Chondrocyte (in vitro differentiated cells): ENCODE measurements around the gene ENOX2. TPM values are rescaled to one million over a fixed set of nuclear protein-coding genes. Genes with fewer than 3 reads are reported as not detected.

Experiments used
- DNase-seq: peaks from one replicate; pipeline ENCODE4 v3.0.0; 2021; ENCODE audit warnings: mixed read lengths, low spot score
- H3K27ac Mint-ChIP-seq: one replicate; pipeline ENCODE4 v1.8.0; 2021; ENCODE audit warnings: mild to moderate bottlenecking, moderate library complexity, mixed read lengths; ENCODE audit not compliant: unreplicated experiment
- H3K27me3 Mint-ChIP-seq: 2 replicates; pipeline ENCODE4 v1.8.0; 2021; ENCODE audit warnings: low read depth, mixed read lengths
- H3K36me3 Mint-ChIP-seq: 2 replicates; pipeline ENCODE4 v1.8.0; 2021; ENCODE audit warnings: low read depth, mixed read lengths
- H3K4me1 Mint-ChIP-seq: 2 replicates; pipeline ENCODE4 v1.8.0; 2021; ENCODE audit warnings: low read depth, mild to moderate bottlenecking, mixed read lengths
- H3K4me3 Mint-ChIP-seq: one replicate; pipeline ENCODE4 v1.8.0; 2021; ENCODE audit warnings: mild to moderate bottlenecking, moderate library complexity, mixed read lengths; ENCODE audit not compliant: unreplicated experiment
- H3K9me3 Mint-ChIP-seq: 2 replicates; pipeline ENCODE4 v1.8.0; 2021; ENCODE audit warnings: low read depth, mixed read lengths
- total RNA-seq: library from RNA; stranded (reverse); gene quantifications from 3 replicates; pipeline ENCODE4 v1.2.1, GENCODE V29; 2021
- TF ChIP-seq, protein P1 (sequence below): fragments of 200-600 bp; sonication (generic); IDR thresholded peaks from 2 replicates; pipeline ENCODE4 v1.5.0; 2021; ENCODE audit warnings: antibody characterized with exemption, mild to moderate bottlenecking, moderate library complexity

The ENOX2 gene
- total RNA-seq, 1 donor from 2014 or later = 13.7 TPM

DNA sequence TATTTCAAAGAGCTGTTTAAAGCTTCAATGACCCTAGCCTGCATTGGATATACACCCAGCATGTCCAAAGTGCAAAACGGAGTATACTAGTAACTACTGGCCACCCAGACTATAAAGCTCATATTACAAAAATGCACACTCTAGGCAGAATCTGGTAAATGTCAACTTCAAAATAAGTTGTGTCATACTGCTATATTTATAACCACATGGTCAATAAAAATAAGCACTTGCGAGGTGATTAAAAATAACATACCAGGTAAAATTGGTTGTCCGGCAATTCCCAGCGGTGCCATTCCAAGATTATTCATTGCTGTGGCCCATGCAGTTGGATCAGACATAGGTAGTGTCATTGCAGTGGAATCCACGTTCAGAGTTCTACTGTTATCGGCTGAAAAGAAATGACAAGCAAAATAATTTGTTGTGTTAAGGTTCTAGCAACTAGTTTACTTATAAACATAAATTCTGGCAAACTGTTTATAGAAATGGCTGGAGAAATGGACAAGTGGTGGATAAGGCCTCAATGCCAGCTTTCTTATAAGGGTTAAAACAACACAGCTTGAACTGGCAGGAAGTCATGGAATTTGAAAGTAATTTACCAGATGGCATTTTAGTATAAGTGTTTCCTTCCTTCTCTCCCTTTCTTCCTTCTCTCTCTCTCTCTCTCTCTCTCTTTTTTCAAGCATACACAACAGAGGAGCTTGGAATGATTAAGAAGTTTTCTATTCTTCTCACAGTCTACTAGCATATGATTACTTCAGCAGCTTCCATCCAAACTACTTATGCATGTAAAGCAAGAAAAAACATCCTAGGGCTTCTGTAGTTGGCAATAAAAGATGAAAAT is 199.9 kb downstream of the ENOX2 start:
- no peak overlapping the region for H3K4me3 Mint-ChIP-seq
- no peaks in the 10 kb centered on the region for H3K4me1 Mint-ChIP-seq
- TF ChIP-seq, protein P1, sequence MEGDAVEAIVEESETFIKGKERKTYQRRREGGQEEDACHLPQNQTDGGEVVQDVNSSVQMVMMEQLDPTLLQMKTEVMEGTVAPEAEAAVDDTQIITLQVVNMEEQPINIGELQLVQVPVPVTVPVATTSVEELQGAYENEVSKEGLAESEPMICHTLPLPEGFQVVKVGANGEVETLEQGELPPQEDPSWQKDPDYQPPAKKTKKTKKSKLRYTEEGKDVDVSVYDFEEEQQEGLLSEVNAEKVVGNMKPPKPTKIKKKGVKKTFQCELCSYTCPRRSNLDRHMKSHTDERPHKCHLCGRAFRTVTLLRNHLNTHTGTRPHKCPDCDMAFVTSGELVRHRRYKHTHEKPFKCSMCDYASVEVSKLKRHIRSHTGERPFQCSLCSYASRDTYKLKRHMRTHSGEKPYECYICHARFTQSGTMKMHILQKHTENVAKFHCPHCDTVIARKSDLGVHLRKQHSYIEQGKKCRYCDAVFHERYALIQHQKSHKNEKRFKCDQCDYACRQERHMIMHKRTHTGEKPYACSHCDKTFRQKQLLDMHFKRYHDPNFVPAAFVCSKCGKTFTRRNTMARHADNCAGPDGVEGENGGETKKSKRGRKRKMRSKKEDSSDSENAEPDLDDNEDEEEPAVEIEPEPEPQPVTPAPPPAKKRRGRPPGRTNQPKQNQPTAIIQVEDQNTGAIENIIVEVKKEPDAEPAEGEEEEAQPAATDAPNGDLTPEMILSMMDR = no peak
- H3K27ac Mint-ChIP-seq = no peak overlapping the region
- H3K27me3 Mint-ChIP-seq = no peaks in the 10 kb centered on the region
- DNase-seq = no peak
- H3K36me3 Mint-ChIP-seq = no peaks in the 10 kb centered on the region
- H3K9me3 Mint-ChIP-seq = no peaks in the 10 kb centered on the region

DNA sequence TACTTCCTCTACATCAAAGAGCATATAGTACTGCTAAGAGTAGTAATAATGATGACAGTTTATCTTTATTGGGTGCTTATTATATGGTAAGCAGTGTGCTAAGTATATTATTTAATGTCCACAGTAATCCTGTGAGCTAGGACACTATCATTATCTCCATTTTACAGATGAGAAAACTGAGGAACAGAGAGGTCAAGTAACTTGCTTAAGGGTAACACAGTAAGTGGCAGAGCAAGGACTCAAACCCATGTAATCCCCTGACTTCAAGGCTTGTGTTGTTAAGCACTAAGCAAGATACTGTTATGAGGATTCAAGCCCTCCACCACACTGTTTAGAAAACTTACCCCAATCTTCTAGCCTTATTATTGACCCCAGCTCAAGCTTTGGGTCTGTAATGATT is 202.4 kb downstream of the ENOX2 start:
- H3K4me1 Mint-ChIP-seq = no peaks in the 10 kb centered on the region
- no peaks in the 10 kb centered on the region for H3K36me3 Mint-ChIP-seq
- DNase-seq = no peak
- no peak overlapping the region for H3K27ac Mint-ChIP-seq
- H3K9me3 Mint-ChIP-seq = no peaks in the 10 kb centered on the region
- TF ChIP-seq, protein P1 = no peak
- H3K27me3 Mint-ChIP-seq = no peaks in the 10 kb centered on the region
- H3K4me3 Mint-ChIP-seq = no peak overlapping the region

DNA sequence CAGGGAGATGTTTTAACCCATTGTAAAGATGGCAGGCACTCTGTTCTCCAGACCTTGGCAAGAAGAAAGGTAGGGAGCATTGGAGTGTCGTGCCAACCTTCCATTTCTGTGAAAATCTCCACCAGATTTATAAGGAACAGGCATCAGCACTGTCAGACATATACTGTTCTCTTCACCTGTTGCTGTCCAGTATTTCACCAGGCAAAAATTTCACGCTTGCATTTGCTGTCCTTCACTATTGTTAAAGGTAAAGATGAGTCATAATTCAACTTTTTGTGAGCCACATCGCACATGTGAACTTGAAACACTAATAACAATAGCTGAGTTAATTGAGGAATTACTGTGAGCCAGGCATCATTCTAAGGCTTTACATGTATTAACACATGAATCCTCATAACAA is 203.4 kb downstream of the ENOX2 start:
- no peak overlapping the region for H3K4me3 Mint-ChIP-seq
- no peak for DNase-seq
- TF ChIP-seq, protein P1 = no peak
- no peaks in the 10 kb centered on the region for H3K9me3 Mint-ChIP-seq
- no peaks in the 10 kb centered on the region for H3K27me3 Mint-ChIP-seq
- no peaks in the 10 kb centered on the region for H3K36me3 Mint-ChIP-seq
- H3K4me1 Mint-ChIP-seq = no peaks in the 10 kb centered on the region
- no peak overlapping the region for H3K27ac Mint-ChIP-seq

DNA sequence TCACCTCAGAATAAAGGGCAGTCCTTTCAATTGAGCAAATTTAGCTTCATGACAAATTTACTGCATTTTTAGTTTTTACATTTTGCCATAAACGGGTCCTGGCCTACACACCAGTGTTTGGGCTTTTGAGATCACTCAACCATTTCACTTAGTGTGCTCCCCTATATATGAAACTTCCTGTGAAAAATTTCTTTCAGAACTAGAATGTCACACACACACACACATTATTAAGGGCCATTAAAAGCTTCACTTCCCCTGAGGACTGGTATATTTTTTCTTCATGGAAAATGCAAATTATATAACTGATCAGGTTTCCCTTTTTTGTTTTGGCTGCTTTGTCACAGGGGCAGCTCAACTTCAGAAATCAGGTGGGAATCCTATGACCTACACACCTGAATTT is 206.5 kb downstream of the ENOX2 start:
- no peak overlapping the region for H3K27ac Mint-ChIP-seq
- H3K4me3 Mint-ChIP-seq = no peak overlapping the region
- H3K36me3 Mint-ChIP-seq = peaks cover 2% of the 10 kb centered on the region

DNA sequence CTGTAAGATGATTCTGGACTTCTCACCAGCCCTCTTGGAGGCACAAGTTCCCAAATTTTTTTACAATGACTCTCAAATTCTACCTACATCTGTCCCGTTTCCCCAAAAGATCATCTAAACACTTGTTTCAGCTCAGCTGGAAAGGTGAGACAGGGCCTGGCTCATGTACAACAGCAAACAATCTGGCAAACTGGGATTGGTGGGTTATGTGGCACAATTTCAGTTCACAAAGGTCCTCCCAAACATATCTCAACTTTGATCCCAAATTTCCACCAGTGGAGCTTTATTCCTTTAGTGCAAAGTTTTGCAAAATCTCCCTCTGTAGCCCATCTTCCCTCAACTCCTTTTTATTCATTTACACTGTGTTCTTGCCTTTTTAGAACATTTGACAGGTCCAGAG is 207.1 kb downstream of the ENOX2 start:
- DNase-seq = no peak
- Mint-ChIP-seq H3K27me3 (no peaks in the 10 kb centered on the region), H3K9me3 (no peaks in the 10 kb centered on the region), H3K27ac (no peak overlapping the region), H3K4me1 (no peaks in the 10 kb centered on the region), H3K36me3 (peaks cover 2% of the 10 kb centered on the region), H3K4me3 (no peak overlapping the region)
- TF ChIP-seq, protein P1 = no peak

More for the DNA sequence above, 206.5 kb downstream of the ENOX2 start:
- Mint-ChIP-seq H3K27me3 (no peaks in the 10 kb centered on the region), H3K9me3 (no peaks in the 10 kb centered on the region), H3K4me1 (no peaks in the 10 kb centered on the region)
- DNase-seq = no peak
- TF ChIP-seq, protein P1 = no peak
